Esophagus squamous epithelium (tissue), 5 donors: ENCODE data around the gene CLIC6. TPM values are rescaled to one million over a fixed set of nuclear protein-coding genes. Genes with fewer than 3 reads are reported as not detected.

Experiments used
- DNase-seq: peaks from one replicate; lab custom pipeline; 2025; lab: John Stamatoyannopoulos, UW
- H3K27ac ChIP-seq, 4 donors: fragments of 200-600 bp; sonication (generic); one replicate each; pipeline ENCODE4 v1.5.1; 2016 to 2019; ENCODE audit warnings: mild to moderate bottlenecking in 1 of 4
- H3K27me3 ChIP-seq, 4 donors: fragments of 200-600 bp; sonication (generic); 1 replicate in 3 of 4; 2 replicates in 1 of 4; pipeline versions ENCODE4 v1.5.1 to v1.6.0; 2017 to 2021; ENCODE audit warnings: antibody characterized with exemption in 1 of 4
- H3K36me3 ChIP-seq, 3 donors: fragments of 200-600 bp; sonication (generic); one replicate each; pipeline ENCODE4 v1.5.1; 2016 to 2019
- H3K4me1 ChIP-seq, 3 donors: fragments of 200-600 bp; sonication (generic); one replicate each; pipeline ENCODE4 v1.5.1; 2017 to 2019
- H3K4me3 ChIP-seq, 4 donors: fragments of 200-600 bp; sonication (generic); 1 replicate in 3 of 4; 2 replicates in 1 of 4; pipeline ENCODE4 v1.5.1; 2016 to 2019; ENCODE audit warnings: mild to moderate bottlenecking in 2 of 4, moderate library complexity in 1 of 4
- H3K9me3 ChIP-seq, 3 donors: fragments of 200-600 bp; sonication (generic); one replicate each; pipeline ENCODE4 v1.5.1; 2016 to 2019
- CTCF ChIP-seq, 6 experiments: fragments of 450-650 bp in 4 of 6; fragments of 200-600 bp in 2 of 6; sonication (generic) in 2 of 6; IDR thresholded peaks; one replicate each; pipeline ENCODE4 v1.5.1; 2016 to 2019; ENCODE audit warnings: antibody characterized with exemption in 6 of 6, mild to moderate bottlenecking in 4 of 6, moderate library complexity in 4 of 6
- POLR2A ChIP-seq, 4 donors: fragments of 450-650 bp; IDR thresholded peaks; one replicate each; pipeline ENCODE4 v1.6.1; 2017; ENCODE audit warnings: antibody characterized with exemption in 4 of 4, mild to moderate bottlenecking in 4 of 4, moderate library complexity in 3 of 4
- WGBS, 2 donors: methylation state at CpG; one replicate each; pipeline ENCODE4 v1.1.5; 2018; 5-methylcytosine and 5-hydroxymethylcytosine counted together
- intact Hi-C: fragments of 100-400 bp; cut with DNase I; formaldehyde crosslinking; loops from one replicate; pipeline ENCODE4 v1.15.0; 2022
- total RNA-seq, 4 donors: library from RNA; depleted of rRNA; stranded (reverse); fragments of >200 nt; gene quantifications; one replicate each; pipeline ENCODE4 v1.1.0, GENCODE V29; 2016
- donor health status: DM: yes; HTN: yes; CAD: no.

CLIC6 gene
- total RNA-seq, 4 donors from 2014 or later: 0.83 to 3.8 (median 2.0) TPM

- TF ChIP-seq POLR2A (IDR thresholded peaks at IDR 0.05) (no peak), CTCF (IDR thresholded peaks at IDR 0.05) (no peak)
- peaks cover 0 to 9% (median 0%) of the 10 kb centered on the region in 4 donors for H3K27me3 ChIP-seq
- no peak overlapping the region for H3K27ac ChIP-seq
- WGBS, 2 donors: 80 to 84% methylated on average over 5 of the region's 7 CpGs
- H3K4me1 ChIP-seq: peaks cover 0 to 15% (median 8%) of the 10 kb centered on the region in 3 donors
- no peak overlapping the region for H3K4me3 ChIP-seq
- no peaks in the 10 kb centered on the region for H3K9me3 ChIP-seq
- no peak for DNase-seq
- H3K36me3 ChIP-seq: no peaks in the 10 kb centered on the region
- intact Hi-C loops: no loop called here
Measured at GRCh38 chr21:34642211-34643075, 26.4 kb upstream of the CLIC6 start.

- Histone ChIP-seq H3K4me1 (peaks cover 0 to 15% (median 8%) of the 10 kb centered on the region in 3 donors), H3K36me3 (no peaks in the 10 kb centered on the region), H3K27me3 (peaks cover 0 to 15% (median 0%) of the 10 kb centered on the region in 4 donors), H3K9me3 (no peaks in the 10 kb centered on the region), H3K4me3 (no peak overlapping the region), H3K27ac (no peak overlapping the region)
- intact Hi-C loops: no loop called here
- no peak for TF ChIP-seq CTCF (IDR thresholded peaks at IDR 0.05)
- no peak for TF ChIP-seq POLR2A (IDR thresholded peaks at IDR 0.05)
- WGBS, 2 donors: 60 to 86% methylated on average over 2 to 3 of the region's 4 CpGs
- no peak for DNase-seq
Measured at GRCh38 chr21:34644825-34645224, 24.0 kb upstream of the CLIC6 start.

GRCh38 chr21:34647555-34647954 lies 21.2 kb upstream of the CLIC6 start:
- Histone ChIP-seq H3K27ac (no peak overlapping the region), H3K9me3 (no peaks in the 10 kb centered on the region), H3K4me3 (no peak overlapping the region), H3K4me1 (peaks cover 0 to 4% (median 0%) of the 10 kb centered on the region in 3 donors), H3K36me3 (no peaks in the 10 kb centered on the region), H3K27me3 (peaks cover 0 to 21% (median 0%) of the 10 kb centered on the region in 4 donors)
- WGBS, 2 donors: 65 to 69% methylated on average over 4 to 6 of the region's 6 CpGs
- no peak for DNase-seq
- TF ChIP-seq CTCF (IDR thresholded peaks at IDR 0.05) (no peak), POLR2A (IDR thresholded peaks at IDR 0.05) (no peak)
- intact Hi-C loops: no loop called here

- Histone ChIP-seq H3K27me3 (peaks cover 0 to 26% (median 0%) of the 10 kb centered on the region in 4 donors), H3K4me1 (peaks cover 0 to 4% (median 0%) of the 10 kb centered on the region in 3 donors), H3K9me3 (no peaks in the 10 kb centered on the region), H3K27ac (no peak overlapping the region), H3K4me3 (no peak overlapping the region), H3K36me3 (no peaks in the 10 kb centered on the region)
- no peak for TF ChIP-seq POLR2A (IDR thresholded peaks at IDR 0.05)
- no peak for TF ChIP-seq CTCF (IDR thresholded peaks at IDR 0.05)
- 49 to 68% methylated on average over 3 to 6 of the region's 6 CpGs for WGBS, 2 donors
- no peak for DNase-seq
- intact Hi-C loops: no loop called here
Measured at GRCh38 chr21:34648739-34649297, 20.0 kb upstream of the CLIC6 start.

- intact Hi-C loops: no loop called here
- TF ChIP-seq CTCF (IDR thresholded peaks at IDR 0.05): no peak
- Histone ChIP-seq H3K9me3 (no peaks in the 10 kb centered on the region), H3K27ac (no peak overlapping the region), H3K4me1 (peaks cover 0 to 4% (median 0%) of the 10 kb centered on the region in 3 donors), H3K4me3 (no peak overlapping the region), H3K36me3 (no peaks in the 10 kb centered on the region), H3K27me3 (peaks cover 0 to 32% (median 0%) of the 10 kb centered on the region in 4 donors)
- DNase-seq: no peak
- 74 to 89% methylated on average over 3 of the region's 3 CpGs for WGBS, 2 donors
Measured at GRCh38 chr21:34649400-34649799, 19.4 kb upstream of the CLIC6 start.
